Activated CD4-positive, alpha-beta T cell treated with anti-CD3 and anti-CD28 coated beads, Interleukin-2, amount 50 U/mL, for 1 hour (primary cell): ENCODE measurements around the gene SDCCAG8.

Experiments
- DNase-seq: peaks from one replicate; pipeline ENCODE4 v3.0.0-alpha.2; 2020

The SDCCAG8 gene

DNA sequence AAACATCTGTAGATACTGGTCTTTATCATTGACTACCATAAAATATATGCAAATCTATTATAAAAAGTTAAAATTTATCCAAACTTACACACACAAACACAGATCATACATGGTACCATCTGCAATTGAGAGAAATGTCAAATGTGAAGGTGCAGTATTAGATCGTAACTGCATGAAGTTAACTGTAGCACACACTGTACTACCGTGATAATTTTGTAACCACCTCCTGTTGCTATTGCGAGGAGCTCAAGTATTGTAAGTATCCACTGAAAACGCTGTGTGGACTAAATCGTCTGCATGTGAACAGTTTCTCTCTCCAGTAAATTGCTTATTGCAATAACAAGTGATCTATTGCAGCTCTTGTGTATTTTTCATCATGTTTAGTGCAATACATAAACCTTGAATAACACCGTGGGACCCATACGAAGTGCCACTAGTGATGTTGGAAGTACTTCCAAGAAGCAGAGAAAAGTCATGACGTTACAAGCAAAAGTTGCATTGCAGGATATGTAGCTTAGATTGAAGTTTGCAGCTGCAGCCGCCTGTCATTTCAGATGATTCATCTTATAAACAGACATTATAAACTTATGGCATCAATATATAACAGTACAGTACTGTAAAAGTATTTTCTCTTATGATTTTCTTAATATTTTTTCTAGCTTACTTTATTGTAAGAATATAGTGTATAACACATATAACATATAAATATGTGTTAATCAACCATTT is 172.9 kb downstream of the SDCCAG8 start:
- no peak for DNase-seq

DNA sequence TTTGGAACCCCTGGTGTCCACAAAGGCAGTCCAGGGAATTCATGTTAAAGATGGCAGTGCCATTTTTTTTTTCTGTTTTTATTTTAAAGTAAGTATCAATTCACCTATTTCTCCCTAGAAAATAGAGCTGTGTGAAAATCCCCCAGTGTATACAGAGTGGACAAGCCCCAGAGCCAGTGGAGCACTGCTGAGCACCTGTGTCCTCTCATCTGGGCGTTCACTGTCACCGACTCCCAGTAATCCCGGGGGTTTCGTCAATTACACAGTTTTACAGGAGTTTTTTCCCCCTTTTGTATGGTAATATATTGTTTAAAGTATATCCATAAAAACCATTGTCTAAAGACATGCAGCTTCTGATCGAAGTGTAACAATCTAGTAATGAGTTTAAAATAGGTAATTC is 175.8 kb downstream of the SDCCAG8 start:
- no peak for DNase-seq

DNA sequence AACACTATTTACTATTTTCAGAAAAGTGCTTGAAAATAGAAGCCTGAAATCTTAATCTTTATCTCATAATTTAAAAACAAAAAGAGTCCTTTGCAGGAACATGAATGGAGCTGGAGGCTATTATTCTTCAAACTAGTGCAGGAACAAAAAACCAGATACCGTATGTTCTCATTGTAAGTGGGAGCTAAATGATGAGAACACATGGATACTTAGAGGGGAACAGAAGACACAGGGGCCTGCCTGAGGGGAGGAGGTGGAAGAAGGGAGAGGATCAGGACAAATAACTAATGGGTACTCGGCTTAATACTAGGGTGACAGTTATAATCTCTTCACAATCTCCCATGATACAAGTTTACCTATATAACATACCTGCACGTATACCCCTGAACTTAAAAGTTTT is 176.3 kb downstream of the SDCCAG8 start:
- DNase-seq: no peak

DNA sequence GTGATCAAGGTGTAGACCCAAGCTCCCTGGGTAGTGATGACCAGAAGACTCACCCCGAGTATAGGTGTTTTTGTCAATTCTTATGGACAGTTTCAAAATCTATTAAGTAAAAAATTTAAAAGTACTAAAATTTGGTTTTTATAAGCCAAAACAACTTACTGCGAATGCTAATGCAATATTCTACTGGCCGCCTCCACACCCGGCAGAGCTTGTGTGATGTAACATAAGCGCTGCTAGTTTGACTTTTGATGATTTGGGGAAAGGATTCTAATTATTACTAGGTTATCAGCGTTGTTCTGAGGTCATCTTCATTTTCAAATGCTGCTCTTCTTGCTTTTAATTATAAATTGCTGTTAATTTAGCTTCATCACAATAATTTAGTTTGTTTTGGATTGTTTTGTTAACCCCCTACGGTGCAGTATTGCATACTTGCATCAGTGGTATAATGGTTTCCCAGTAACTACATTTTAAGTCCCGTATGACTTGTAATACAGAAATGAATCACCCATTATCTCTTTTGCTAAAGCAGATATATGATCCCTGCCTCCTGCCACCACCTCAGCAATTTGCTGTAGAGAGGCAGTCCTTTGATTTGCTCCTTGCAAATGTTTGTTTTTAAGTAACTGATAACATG is 178.0 kb downstream of the SDCCAG8 start:
- DNase-seq: no peak

DNA sequence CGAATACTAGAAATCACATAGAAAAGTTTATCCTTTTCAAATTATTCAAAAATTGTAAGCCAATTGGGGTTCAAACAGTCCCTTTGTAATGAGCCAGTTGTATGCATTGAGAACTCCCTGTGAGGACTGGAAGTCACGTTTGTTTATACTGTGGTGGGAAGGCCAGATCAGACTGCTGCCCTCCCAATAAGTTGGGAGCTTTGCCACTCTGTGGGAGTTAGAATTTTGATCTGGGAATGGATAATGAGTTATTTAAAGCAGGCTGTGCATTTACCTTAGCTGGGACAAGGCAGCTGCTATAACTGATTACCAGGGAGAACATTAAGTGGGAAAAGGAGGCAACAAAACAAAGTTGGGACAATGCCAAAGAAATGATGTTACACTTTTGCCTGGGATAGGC is 178.8 kb downstream of the SDCCAG8 start:
- DNase-seq: no peak

DNA sequence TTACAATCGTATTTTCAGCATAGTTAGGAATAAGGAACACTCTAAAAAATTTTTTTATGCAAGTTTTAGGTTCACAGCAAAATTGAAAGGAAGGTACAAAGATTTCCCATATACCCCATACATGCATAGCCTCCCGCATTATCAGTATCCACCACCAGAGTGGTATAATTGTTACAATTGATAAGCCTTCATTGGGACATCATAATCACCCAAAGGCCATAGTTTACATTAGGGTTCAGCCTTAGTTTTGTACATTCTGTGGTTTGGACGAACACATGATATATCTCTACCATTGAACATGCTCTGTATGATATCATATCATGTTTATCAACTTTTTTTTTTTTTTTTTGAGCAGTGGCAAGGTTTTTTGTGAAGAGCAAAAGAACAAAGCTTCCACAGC is 180.0 kb downstream of the SDCCAG8 start:
- no peak for DNase-seq

DNA sequence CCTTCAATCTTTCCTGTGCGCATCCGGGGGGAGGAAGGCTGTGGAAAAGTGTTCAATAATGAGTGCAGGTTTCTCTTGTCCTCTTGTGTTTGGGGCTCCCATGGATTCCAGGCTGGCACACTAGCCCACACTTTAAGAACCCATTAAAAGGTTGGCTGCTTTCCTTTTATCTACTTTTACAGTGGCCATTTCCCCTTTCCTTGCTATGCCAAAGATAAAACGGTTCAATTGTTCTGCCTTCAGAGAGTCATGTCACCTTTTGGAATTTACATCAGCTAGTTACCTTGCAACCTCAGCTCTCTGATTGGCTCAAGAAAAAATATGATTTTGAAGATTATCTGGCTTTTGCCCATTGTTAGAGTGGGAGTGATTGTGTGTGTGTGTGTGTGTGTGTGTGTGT is 182.3 kb downstream of the SDCCAG8 start:
- DNase-seq: no peak

DNA sequence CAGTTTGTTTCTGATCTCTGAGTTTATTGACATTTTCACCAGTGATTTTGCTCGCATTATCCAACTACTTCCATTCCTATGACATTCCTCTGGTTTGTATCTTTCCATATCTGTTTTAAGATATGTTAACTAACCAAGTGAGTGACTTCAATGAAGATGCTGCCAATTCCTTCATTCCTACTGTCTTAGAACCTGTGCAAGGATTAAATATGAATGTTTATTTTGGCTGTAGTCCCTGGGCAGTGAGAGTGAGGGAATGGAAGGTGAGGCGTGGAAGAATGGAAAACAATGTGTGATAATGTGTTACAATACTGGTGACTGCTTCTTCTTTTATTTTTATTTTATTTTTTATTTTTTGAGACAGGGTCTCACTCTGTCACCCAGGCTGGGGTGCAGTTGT is 183.0 kb downstream of the SDCCAG8 start:
- no peak for DNase-seq

DNA sequence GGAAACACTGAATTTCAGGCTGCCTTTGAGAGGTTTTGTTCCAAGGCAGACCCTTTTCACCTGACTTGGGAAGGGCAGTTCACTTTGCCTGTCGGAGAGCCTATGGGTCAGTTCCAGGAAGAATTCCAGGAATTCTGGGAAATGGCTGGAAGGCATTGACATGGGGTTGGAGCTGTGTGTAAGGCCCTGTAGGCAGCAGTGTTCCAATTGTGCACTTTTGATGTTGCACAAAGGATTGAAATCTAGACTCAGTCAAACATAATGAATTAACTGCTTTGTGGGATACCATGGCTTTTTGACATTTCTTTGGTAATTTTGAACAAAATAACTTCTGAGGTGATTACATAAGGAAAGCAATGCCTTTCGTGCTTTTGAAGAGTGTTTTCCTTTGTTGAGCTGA is 184.6 kb downstream of the SDCCAG8 start:
- no peak for DNase-seq

DNA sequence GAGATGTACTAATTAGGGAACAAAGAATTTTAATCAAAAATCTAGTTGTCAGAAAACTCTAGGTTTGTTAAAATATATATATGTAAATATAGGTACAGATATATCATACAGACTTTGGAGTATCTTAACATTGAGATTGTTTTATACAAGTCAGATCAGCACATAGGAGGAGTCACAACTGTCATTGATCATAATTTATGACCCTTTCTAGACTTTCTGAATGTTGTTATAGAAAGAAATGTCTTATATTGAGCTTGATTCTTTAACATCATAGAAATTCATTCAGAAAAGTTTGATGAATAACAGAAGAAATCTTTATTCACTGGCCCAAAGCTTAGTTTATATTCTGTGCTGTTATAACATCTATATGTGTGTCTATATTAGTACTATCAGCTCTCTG is 185.8 kb downstream of the SDCCAG8 start:
- DNase-seq: no peak

DNA sequence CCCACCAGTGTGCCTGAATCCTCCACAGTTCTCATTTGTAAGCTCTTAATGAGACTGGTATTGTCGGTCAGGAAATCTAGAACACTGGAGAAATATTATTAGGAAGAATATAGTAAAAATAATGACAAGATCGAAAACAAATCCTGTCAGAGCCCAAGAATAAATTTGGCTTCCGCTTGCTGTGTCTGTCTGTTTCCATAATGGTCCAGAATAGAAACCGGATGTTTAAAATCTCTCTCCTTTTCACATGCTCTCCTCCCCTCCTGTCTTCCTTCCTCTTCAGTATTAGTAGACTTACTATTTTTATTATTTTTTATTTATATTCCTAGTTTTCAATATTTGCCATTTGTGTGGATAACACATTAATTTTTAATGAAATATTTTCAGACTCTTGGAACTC is 187.7 kb downstream of the SDCCAG8 start:
- DNase-seq: no peak

DNA sequence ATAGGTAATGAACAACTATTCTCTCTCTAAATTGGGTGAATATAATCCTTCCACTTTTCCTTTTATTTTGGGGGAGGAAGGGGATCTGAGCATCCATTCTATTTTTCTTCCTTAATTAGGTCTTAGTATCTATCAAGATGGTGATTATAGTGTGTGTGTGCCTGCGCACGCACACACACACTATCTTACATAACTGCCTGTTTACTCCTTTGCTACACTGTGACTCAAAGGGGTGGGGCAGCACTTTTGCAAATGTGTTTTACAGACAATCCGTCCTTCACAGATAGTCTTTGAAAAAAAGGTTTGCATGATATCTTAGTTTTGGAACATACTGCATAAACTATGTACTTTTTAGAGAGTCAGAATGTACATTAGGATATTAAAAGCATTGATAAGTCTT is 191.5 kb downstream of the SDCCAG8 start:
- no peak for DNase-seq

DNA sequence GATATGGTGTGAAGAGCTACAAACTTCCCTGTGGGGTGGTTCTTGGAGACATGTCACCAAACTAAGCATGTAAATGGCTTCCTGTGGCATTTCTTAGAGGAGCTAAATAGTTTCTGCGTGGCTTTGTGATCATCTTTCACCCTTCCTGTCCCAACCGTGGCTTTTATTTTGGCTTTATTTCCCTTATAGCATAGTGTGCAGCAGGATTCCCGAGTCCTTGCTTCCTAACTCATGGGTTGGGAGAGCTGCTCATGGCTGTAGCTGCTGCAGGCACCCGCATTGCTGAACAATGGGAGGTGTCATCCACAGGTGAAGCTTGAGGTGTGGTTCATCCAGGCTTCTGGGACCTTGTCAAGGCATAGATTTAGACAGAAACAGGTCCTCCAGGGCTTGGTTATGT is 192.0 kb downstream of the SDCCAG8 start:
- no peak for DNase-seq

DNA sequence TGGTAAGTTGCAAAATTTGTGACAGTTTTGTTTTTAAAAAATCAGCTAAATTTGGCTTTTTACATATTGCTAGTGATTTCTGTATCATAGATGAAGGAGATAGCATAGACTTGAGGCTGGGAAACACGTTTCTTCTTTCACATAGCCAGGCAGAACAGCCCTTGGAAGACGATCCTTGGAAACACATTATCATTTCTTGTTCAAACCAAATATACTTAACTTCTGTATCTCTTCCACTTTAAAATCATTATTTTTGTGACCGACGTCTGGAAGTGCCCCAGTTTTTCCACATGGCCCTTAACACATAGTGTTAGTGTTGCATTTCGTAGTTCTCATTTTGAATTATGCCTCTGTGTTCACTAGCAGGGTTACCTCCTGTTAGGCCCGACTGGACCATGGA is 193.5 kb downstream of the SDCCAG8 start:
- DNase-seq: no peak

DNA sequence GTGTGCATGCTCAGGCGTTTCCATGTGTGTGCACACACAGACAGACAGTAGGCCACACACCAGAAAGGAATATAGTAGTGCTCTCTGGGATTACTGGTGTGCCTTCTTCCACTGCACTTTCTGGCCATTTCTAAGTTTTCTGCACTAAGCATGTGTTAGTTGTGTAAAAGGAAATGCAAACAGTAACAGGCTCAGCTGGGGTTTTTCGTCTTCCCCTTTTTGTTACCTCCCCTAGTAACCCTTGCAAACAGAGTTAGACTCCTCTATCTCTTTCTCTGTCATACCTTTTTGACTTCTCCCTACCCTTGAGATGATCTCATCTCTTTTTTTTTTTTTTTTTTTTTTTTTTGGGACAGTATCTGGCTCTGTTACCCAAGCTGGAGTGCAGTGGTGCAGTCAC is 196.3 kb downstream of the SDCCAG8 start:
- DNase-seq: no peak

DNA sequence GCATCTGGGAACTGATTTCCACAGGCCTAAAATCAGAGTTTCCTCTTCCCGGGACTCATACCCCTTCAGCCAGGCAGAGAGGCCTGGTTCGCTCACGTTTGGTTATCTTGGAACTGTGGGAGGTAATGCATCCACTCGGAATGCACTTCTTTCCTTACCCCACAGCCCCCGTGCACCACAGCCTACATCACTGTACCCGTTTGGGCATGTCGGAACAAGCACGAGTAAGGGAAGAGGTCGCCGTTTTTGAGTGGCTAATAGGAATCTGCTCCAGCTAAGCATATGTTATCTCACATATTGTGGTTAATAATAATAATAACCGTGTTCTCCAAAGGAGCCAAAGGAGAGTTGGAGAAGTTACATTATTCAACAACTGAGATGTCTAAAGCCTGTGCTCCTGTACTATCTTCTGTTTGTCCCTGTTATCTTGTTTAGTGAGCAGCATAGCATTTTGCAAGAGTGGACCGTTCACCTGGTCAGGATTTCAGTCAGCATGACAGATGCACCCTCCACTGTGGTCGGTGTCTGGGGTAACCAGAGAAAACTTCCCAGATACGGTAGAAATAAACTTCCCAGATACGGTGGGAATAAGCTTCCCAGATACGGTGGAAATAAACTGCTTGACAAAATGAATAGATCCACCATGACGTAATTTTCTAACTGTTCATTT is 198.6 kb downstream of the SDCCAG8 start:
- DNase-seq: no peak

DNA sequence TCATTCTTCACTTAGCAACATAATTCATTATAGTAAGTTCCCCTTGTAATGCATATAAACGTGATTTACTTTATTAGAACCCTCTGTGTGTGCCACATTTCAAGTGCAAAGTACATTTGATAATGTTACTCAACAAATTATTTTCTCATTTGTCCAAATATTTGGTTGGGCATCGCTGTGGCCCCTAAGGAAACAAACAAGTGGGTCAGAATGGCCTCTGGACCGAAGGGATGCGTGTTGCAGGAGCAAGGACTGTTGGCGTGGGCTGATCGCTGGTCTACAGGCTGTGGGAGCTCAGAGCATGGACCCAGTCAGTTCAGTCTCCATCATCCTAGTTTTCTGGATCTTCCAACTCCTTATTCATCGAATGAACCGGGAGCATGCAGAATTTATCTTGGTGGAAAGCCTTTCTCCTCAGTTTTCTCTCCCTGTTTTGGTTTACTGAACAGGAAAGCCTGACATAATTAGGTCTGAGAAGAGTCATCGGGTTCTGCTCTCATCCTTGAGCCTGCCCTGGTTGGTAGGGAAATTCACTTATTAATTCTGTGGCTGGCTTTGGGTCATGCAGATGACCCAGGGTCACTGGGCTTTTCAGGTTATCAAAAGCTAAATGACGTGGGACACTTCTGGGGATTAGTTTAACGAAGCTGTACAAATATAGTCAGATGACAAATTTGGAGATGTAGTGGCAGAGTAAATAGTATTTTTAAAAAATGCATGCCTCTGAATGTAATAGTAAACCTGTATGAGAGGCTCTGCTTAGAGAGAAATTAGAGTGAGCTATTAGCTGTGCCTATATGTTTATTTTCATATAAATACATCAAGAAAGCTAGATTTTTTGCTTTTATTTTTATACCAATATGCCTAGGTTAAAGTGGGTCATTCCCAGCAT is 200.2 kb downstream of the SDCCAG8 start:
- DNase-seq: no peak

DNA sequence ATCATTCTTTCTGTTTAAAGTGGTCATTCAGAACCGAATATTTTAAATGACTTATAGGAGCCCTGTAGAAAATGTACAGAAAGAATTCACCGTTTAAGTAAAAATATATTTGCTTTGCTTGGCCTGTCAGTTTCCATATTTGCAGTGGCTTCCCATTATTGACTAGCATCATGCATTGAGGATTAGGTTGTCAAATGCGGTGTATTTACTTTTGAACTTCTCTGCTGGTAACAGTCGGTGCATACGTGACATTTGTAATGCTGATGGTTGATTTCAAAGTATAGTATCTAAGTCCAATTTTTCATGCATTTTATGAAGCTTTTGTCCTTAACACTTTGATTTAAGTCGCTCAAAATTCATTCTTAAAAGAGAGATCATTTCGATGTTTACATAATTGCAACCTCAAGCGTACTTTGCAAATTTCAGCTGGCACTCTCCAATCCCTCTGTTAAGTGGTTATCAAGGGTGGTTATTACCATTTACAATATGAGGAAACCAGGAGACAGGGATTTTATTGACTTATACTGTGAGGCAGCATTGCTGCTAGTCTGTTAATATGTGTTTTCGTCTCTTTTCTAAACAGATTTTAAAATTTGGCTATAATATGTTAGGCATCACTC is 201.6 kb downstream of the SDCCAG8 start:
- DNase-seq: no peak

DNA sequence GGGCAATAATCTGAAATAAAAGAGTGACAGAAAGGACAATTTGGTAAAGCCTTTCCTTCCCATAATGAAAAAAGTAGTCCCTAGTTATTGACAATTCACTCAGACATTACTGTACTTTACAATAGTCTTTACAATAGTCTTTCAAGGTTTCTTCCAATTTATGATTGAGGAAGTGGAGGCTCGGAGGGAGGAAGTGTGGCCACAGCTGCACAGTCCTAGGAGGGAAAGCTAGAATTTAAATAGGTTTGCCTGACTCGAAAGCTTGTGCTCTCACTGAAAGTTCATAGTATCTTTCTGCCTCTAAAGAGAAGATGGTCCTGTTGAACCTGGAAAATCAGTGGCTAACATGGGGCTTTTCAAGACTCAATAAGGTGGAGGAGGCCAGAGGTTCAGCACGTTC is 203.2 kb downstream of the SDCCAG8 start:
- no peak for DNase-seq

DNA sequence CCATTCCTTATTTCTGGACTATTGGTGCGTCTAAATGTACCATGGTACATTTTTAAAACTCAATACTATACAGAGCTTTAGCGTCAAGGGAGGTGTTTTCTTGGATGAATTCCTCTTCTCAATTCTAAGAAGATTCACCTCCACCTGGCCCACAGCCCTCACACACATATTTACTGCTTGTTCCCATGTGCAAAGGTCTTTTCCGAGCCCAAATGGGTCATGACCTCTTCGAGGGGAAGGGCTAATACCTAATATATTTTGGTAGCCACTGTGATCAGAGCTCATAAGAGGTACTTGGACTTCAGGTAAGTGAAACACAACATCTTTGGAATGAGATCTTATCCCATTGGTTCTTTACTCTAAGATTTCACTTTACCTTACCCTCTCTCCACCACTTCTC is 205.9 kb downstream of the SDCCAG8 start:
- no peak for DNase-seq

DNA sequence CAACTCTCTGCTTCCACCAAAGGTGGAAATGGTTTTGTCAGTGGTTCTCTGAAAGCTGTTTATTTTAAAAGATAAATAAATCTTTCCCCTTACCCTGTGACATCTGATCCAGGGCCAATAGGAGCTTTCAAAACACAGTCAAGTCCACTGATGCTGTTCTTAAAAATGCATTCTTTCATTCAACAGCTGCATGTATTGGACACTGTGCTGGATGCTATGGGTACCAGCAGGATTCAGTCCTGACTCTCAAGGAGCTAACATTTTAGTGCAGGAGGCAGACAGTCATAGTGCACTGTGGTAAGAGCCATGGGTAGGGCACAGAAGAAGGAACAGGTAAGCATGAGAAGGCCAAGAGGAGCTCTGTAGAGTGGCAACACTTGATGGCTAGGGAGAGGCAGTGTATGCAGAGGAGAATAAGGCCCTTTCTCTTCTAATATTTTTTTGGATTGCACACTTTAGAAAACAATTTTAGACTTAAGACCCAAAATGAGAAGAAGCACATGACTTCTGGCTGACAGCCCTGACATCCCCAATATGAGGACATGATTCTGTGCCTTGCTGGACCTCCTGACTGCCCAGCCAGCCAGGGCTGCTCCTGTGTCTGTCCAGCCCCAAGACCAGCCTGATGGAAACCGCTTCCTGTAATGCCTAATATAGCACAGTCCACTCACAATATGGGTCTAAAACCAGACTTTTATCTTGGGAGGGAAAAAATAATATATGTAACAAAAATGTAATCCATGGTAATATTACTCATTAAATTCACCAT is 207.3 kb downstream of the SDCCAG8 start:
- no peak for DNase-seq

DNA sequence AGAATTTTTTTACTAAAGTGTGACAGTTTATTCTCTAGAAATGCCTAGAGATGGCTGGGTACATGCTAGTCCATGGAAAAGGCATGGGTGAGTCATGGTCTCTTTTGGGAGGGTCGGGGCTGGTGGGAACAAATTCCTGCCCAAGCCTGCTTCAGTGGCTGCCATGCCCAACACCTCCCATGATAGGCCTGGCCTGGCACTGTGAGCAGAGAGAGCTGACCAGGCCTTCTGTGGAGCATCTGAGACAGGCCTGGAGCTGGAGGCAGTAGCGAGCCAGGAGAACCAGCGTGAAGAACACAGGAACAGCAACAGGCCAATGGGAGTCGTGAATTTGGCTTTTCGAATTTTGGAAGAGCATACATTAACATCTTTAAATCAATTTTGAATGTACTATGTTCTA is 209.2 kb downstream of the SDCCAG8 start:
- no peak for DNase-seq
